Astrocyte of the cerebellum (primary cell): ENCODE data around the gene GSG1L2.

ENCODE experiments used
- DNase-seq: peaks from one replicate; pipeline ENCODE4 v3.0.0-alpha.2; 2011; ENCODE audit warnings: low read depth
- H3K4me3 ChIP-seq: 2 replicates; pipeline ENCODE4 v1.5.1; 2011; ENCODE audit warnings: mild to moderate bottlenecking, low read depth, low read length, moderate library complexity
- in situ Hi-C: cut with HindIII; loops from 2 replicates; pipeline ENCODE4 v1.10.0; 2017; ENCODE audit warnings: low sequenced_read_pairs
- TF ChIP-seq, protein P1 (sequence below): IDR thresholded peaks from 2 replicates; pipeline ENCODE4 v1.5.1; 2012; ENCODE audit warnings: low read length, low read depth, moderate library complexity, mild to moderate bottlenecking; ENCODE audit errors: missing control alignments

The GSG1L2 gene

DNA sequence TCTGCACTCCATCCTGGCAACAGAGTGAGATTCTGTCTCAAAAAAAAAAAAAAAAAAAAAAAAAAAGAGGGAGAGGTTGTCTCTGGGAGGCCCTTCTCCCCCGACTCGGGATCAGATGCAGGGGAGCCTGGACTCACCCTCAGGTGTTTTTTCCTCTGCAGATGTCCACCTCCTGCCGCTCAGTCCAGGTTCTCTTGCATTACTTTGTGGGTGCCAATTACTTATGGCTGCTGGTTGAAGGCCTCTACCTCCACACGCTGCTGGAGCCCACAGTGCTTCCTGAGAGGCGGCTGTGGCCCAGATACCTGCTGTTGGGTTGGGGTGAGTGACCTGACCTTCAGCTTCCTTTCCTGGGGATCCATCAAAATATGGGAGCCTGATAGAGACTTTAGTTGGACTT, 37.9 kb upstream of the GSG1L2 start:
- TF ChIP-seq, protein P1, sequence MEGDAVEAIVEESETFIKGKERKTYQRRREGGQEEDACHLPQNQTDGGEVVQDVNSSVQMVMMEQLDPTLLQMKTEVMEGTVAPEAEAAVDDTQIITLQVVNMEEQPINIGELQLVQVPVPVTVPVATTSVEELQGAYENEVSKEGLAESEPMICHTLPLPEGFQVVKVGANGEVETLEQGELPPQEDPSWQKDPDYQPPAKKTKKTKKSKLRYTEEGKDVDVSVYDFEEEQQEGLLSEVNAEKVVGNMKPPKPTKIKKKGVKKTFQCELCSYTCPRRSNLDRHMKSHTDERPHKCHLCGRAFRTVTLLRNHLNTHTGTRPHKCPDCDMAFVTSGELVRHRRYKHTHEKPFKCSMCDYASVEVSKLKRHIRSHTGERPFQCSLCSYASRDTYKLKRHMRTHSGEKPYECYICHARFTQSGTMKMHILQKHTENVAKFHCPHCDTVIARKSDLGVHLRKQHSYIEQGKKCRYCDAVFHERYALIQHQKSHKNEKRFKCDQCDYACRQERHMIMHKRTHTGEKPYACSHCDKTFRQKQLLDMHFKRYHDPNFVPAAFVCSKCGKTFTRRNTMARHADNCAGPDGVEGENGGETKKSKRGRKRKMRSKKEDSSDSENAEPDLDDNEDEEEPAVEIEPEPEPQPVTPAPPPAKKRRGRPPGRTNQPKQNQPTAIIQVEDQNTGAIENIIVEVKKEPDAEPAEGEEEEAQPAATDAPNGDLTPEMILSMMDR, result no peak
- H3K4me3 ChIP-seq, result no peak overlapping the region
- no peak for DNase-seq
- in situ Hi-C loops, result no loop called here

DNA sequence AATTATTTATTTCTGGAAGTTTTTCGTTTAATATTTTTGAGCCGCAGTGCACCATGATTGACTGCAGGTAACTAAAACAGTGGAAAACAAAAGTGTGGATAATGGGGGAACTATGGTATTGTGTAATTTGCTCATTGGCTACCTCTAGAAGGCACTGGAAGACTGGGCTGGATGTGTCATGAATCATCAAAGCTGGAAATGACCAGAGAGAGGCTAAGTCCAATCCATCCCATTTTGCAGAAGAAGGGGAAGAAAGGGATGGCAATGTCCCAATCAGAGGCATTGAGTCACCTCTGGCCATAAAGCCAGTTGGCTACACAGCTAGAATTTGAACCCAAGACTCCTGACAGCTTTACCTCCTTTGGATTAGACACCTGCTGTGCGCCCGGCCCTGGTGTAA, 33.2 kb upstream of the GSG1L2 start:
- in situ Hi-C loops, result no loop called here
- H3K4me3 ChIP-seq, result no peak overlapping the region
- TF ChIP-seq, protein P1, result no peak
- DNase-seq, result no peak

DNA sequence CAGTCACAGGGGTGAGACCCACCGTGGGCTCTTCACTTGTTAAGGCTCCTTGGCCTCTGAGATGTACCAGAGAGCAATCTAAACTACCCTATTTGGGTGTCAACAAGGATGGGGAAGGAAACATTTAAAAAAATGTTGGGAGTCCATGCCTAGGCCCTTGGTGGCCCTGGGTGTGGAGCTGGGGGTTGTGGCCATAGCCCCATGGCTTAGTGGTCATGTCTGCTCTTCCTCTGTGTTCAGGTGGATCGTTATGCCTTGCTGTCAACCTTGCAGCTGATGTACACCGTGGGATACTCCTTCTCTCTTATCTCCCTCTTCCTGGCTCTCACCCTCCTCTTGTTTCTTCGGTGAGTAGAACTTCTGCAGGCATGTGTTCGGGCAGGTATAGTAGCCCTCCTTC, 32.4 kb upstream of the GSG1L2 start:
- H3K4me3 ChIP-seq, result no peak overlapping the region
- DNase-seq, result no peak
- TF ChIP-seq, protein P1, result no peak
- in situ Hi-C loops, result no loop called here

DNA sequence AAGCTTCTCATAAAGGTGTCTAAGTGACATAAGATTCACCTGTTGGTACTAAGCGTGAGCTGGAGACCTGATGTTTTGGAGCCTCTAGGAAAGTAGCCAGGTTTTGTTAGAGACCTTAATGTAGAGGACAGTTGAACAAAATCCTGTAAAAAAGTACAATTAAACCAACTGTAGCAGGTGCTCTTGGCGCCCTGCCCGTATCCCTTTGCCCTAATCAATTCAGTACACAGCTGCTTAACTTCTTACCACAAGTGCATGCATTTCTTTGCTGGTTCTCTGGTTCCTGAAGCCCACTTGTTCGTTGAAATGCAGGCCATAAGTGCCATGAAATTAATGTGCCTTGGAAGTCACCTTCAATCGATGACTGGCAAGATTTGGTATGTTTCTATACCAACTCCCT, 28.3 kb upstream of the GSG1L2 start:
- in situ Hi-C loops, result no loop called here
- H3K4me3 ChIP-seq, result no peak overlapping the region
- TF ChIP-seq, protein P1, result no peak
- DNase-seq, result no peak

DNA sequence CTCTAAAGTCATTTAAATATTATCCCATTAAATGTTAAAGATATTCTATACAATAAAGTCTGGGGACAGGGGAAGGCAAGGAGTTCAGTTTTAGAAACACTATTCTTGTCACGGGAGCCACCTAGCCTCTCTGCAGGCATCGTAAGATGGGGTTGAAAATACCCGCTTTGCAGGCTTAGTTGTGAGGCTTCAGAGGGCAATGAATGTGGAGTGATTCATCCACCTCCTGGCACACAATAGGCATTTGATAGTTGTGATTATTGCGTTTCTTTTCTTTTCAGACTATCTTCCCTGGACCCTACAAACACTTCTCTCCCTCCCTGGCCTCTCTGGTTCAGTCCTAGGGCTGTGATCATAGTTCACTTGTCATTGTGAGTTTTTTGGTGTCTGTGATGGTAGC, 23.4 kb upstream of the GSG1L2 start:
- no peak overlapping the region for H3K4me3 ChIP-seq
- DNase-seq, result no peak
- TF ChIP-seq, protein P1, result no peak
- in situ Hi-C loops, result no loop called here

DNA sequence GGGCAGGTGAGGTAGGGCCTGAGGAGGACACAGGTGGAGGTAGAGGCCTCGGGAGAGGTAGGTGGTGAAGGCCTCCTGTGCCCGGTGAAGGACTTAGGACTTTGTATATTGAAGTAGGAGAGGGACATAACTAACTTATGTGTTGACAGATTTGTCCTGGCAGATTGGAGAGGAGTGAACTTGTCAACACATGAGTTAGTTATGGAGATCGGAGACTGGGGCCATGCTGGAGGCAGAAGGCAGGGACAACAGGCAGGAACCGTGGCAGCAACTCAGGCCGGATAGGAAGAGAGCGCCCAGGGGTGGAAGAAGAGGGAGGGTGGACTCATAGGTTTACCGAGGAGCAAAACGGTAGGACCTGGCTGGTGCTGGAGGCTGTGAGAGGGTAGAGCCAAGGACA, 22.3 kb upstream of the GSG1L2 start:
- TF ChIP-seq, protein P1, result no peak
- no peak overlapping the region for H3K4me3 ChIP-seq
- in situ Hi-C loops, result no loop called here
- no peak for DNase-seq
